ENCODE results near the gene FSHR. TPM values are rescaled to one million over a fixed set of nuclear protein-coding genes. Genes with fewer than 3 reads are reported as not detected.

The FSHR gene
- total RNA-seq, 4 donors from 2014 or later = not detected

DNA sequence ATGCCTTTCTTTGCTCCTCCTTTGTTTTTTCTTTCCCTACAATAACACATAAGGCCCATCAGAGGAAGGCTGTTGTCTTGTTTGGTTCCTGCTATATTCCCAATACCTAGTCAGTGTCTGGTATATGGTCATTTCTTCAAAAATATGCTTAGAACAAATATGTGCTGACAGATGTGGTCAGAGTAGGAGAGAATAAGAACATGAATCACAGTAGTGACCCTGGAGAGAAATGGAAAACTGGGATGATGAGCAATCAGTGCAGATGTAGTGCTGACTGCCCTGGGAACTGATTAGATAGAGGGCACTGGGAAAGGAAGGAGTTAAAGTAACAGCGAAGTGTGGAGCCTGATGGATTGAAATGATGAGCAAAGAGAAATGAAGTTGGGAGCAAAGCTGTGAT, 209.4 kb downstream of the FSHR start:
- in situ Hi-C loops (cut with MboI; ENCODE audit: low sequenced_read_pairs in 4 of 4) = loop anchor here in 1 of 4 donors (10.0 kb wide), 1 partner anchor 1550 kb away; no protein-coding TSS in a partner anchor
- no peak for TF ChIP-seq POLR2A (IDR thresholded peaks at IDR 0.05)
- TF ChIP-seq, protein P1, sequence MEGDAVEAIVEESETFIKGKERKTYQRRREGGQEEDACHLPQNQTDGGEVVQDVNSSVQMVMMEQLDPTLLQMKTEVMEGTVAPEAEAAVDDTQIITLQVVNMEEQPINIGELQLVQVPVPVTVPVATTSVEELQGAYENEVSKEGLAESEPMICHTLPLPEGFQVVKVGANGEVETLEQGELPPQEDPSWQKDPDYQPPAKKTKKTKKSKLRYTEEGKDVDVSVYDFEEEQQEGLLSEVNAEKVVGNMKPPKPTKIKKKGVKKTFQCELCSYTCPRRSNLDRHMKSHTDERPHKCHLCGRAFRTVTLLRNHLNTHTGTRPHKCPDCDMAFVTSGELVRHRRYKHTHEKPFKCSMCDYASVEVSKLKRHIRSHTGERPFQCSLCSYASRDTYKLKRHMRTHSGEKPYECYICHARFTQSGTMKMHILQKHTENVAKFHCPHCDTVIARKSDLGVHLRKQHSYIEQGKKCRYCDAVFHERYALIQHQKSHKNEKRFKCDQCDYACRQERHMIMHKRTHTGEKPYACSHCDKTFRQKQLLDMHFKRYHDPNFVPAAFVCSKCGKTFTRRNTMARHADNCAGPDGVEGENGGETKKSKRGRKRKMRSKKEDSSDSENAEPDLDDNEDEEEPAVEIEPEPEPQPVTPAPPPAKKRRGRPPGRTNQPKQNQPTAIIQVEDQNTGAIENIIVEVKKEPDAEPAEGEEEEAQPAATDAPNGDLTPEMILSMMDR (IDR thresholded peaks at IDR 0.05 in 4 of 5, conservative IDR thresholded peaks at IDR 0.05 in 1 of 5) = no peak
- intact Hi-C loops (cut with DNase I; ENCODE audit: low total_unique reads) = no loop called here
- Histone ChIP-seq H3K9me3 (no peaks in the 10 kb centered on the region), H3K36me3 (no peaks in the 10 kb centered on the region), H3K27me3 (no peaks in the 10 kb centered on the region), H3K4me3 (no peak overlapping the region), H3K4me1 (no peaks in the 10 kb centered on the region), H3K27ac (no peak overlapping the region)
- DNase-seq (no peak), ATAC-seq (no peak)

DNA sequence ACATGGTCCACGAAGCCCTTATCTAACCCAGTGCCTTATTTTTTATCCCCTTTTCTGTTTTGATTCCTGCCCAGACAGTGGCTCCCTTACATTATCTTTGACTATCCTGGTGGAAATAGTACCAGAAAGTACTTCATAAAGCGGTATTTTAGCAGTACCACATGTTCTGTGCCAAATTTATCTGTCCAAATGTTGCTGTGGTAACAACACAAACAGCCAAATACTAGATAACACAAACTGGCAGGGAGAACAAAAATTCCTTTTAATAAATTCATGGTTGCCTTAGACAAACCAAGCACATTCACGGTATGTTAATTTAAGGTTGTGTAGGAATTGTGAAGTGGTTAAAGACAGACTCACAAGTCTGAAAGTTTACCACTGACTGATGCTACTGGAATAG, 210.9 kb downstream of the FSHR start:
- TF ChIP-seq, protein P1 (IDR thresholded peaks at IDR 0.05 in 4 of 5, conservative IDR thresholded peaks at IDR 0.05 in 1 of 5) = no peak
- H3K4me3 ChIP-seq = no peak overlapping the region
- H3K9me3 ChIP-seq = no peaks in the 10 kb centered on the region
- DNase-seq (no peak), ATAC-seq (no peak)
- no peak overlapping the region for H3K27ac ChIP-seq
- in situ Hi-C loops (cut with MboI; ENCODE audit: low sequenced_read_pairs in 4 of 4) (loop anchor here in 1 of 4 donors (10.0 kb wide), 1 partner anchor 1551 kb away; no protein-coding TSS in a partner anchor), intact Hi-C loops (cut with DNase I; ENCODE audit: low total_unique reads) (no loop called here)
- H3K27me3 ChIP-seq = no peaks in the 10 kb centered on the region
- H3K4me1 ChIP-seq = no peaks in the 10 kb centered on the region
- no peaks in the 10 kb centered on the region for H3K36me3 ChIP-seq

DNA sequence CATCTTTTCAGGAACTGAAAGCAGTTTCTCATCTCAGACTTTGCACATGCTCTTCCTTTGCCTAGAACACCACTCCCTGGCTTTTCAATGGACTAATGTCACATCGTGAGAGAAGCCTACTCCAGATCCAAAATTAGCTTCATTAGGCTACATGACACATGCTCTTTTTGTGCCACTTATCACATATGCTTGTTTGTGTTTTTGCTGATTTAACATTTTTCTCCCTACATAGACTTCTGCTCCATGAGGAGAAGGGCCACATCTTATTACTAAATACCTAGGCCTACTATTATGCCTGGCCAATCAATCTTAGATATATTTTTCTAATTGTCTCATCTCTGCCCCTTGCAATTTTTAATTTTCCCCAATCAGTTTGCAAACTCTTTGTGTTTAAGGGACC, 212.4 kb downstream of the FSHR start:
- no peaks in the 10 kb centered on the region for H3K4me1 ChIP-seq
- ATAC-seq (no peak), DNase-seq (no peak)
- H3K4me3 ChIP-seq = no peak overlapping the region
- in situ Hi-C loops (cut with MboI; ENCODE audit: low sequenced_read_pairs in 4 of 4) (loop anchor here in 1 of 4 donors (10.0 kb wide), 1 partner anchor 1553 kb away; no protein-coding TSS in a partner anchor), intact Hi-C loops (cut with DNase I; ENCODE audit: low total_unique reads) (no loop called here)
- TF ChIP-seq, protein P1 (IDR thresholded peaks at IDR 0.05 in 4 of 5, conservative IDR thresholded peaks at IDR 0.05 in 1 of 5) = no peak
- TF ChIP-seq POLR2A (IDR thresholded peaks at IDR 0.05) = no peak
- no peaks in the 10 kb centered on the region for H3K9me3 ChIP-seq
- no peak overlapping the region for H3K27ac ChIP-seq
- no peaks in the 10 kb centered on the region for H3K36me3 ChIP-seq
- H3K27me3 ChIP-seq = no peaks in the 10 kb centered on the region

DNA sequence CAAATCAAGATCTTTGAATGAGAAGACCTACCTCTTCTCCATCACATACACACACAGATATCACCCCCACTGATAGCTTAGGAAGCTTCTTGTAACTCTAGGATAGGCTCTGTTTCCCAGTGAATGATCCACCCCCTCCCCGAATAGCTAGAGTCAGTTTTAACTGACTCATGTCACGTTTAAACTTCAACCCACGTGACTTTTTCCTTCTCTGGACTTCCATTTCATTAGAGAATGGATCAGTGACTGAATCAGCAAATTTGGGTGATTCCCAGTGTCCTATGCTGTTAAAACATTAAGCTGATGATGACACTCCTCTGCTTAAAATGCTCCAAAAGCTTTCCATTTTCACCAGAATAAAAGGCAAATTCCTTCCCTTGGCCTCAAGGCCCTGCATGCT, 212.9 kb downstream of the FSHR start:
- no peak overlapping the region for H3K27ac ChIP-seq
- no peak for TF ChIP-seq POLR2A (IDR thresholded peaks at IDR 0.05)
- TF ChIP-seq, protein P1 (IDR thresholded peaks at IDR 0.05 in 4 of 5, conservative IDR thresholded peaks at IDR 0.05 in 1 of 5) = no peak
- ATAC-seq (no peak), DNase-seq (no peak)
- H3K9me3 ChIP-seq = no peaks in the 10 kb centered on the region
- in situ Hi-C loops (cut with MboI; ENCODE audit: low sequenced_read_pairs in 4 of 4) (loop anchor here in 1 of 4 donors (10.0 kb wide), 1 partner anchor 1553 kb away; no protein-coding TSS in a partner anchor), intact Hi-C loops (cut with DNase I; ENCODE audit: low total_unique reads) (no loop called here)
- H3K36me3 ChIP-seq = no peaks in the 10 kb centered on the region
- H3K4me1 ChIP-seq = no peaks in the 10 kb centered on the region
- no peak overlapping the region for H3K4me3 ChIP-seq
- no peaks in the 10 kb centered on the region for H3K27me3 ChIP-seq

DNA sequence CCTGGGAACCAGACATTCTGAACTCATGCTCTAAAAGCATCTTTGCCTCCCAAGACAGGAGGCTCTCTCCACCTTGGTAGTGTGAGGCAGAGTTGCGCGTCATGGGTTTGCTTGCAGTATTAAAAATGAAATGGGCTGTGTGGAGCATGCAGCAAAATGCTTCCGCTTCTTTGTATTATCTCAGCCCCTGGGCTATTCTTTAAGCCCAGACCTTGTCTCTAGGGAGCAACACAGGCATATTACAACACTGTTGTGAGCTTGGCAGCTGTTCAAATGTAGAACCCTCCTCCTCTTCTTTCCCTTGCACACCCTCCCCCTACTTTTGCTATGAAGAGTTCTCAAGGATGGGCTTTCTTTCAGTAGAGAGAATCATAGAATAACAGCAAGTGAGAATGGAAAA, 213.7 kb downstream of the FSHR start:
- intact Hi-C loops (cut with DNase I; ENCODE audit: low total_unique reads) = no loop called here
- H3K27ac ChIP-seq = no peak overlapping the region
- H3K4me3 ChIP-seq = no peak overlapping the region
- in situ Hi-C loops (cut with MboI; ENCODE audit: low sequenced_read_pairs in 4 of 4) = loop anchor here in 1 of 4 donors (10.0 kb wide), 1 partner anchor 1554 kb away; no protein-coding TSS in a partner anchor
- TF ChIP-seq, protein P1 (IDR thresholded peaks at IDR 0.05 in 4 of 5, conservative IDR thresholded peaks at IDR 0.05 in 1 of 5) = no peak
- no peak for TF ChIP-seq POLR2A (IDR thresholded peaks at IDR 0.05)
- DNase-seq = no peak
- no peaks in the 10 kb centered on the region for H3K9me3 ChIP-seq
- H3K36me3 ChIP-seq = no peaks in the 10 kb centered on the region
- no peaks in the 10 kb centered on the region for H3K4me1 ChIP-seq
- no peaks in the 10 kb centered on the region for H3K27me3 ChIP-seq
- ATAC-seq = no peak

All from gastrocnemius medialis (tissue), 4 donors.